Measurements from ENCODE around the gene ALKBH3. TPM values are rescaled to one million over a fixed set of nuclear protein-coding genes. Genes with fewer than 3 reads are reported as not detected.

Gene ALKBH3
- total RNA-seq, 1 donor from 2014 or later: 27.3 TPM

DNA sequence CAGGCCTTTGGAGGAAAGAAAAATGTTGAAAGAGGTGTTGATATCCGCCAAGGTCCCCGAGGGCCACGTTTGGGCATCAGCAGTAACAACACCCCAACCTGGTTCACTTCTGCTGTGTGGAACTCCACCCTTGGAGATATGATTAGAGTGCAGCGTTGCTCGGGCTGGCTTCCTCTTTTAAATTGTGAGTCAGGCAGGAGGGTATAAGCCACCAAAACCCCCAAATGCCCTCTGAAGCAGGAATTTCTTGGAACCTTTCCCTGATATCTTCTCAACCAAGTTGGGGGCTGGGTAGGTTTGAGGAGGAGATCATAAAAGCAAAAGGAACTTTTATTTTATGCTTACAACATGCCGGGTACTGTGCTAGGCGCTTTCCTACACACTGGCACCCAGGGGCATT lies 55.4 kb downstream of the ALKBH3 start:
- no peak for TF ChIP-seq CTCF (conservative IDR thresholded peaks at IDR 0.05; ENCODE audit: low read depth, low read length)
- no peak for DNase-seq (ENCODE audit: low read depth)
- no peak overlapping the region for H3K4me3 ChIP-seq (ENCODE audit: low read depth, low read length)

DNA sequence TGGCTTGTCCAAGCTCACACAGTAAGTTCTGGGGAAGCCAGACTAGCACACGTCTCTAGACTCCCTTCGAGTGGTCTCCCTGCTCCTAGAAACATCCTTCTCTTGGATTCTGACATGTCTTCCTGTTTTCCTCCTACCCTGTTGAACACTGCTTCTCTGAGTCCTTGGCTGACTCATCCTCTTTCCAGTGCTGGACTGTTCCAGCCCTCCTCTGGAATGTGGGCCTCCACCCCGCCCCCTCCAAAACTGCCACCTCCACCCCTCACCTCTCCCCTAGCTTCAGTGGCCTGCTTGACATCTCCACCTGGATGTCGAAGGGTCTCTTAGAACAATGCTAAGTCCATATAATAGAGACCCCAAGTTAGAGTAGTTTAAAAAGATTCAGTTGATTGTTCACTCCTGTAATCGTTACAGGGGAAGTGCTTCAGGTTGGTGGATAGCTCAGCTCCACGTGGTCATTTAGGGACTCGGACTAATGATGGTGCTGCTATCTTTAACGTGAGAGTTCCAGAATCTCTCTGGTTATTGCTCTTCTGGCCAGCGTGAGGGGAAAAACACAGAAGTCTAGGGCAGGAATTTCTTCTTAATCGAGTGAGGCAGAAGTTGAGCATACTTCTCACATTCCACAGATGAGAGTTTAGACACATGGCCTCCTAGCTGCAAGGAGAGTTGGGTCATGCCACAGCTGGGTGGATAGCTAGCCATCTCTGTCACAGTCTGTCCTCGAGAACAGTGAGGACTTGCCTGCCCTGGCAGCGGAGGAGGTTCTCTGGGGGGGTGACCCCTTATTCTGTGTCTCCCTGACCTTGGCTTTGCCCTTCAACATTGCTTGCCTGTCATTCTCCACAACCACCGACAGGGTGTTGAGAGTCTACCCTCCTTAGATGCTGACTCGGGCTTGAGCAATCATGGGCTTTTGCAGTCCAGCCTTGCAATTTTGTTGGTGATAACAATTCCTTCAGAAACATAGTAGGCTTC lies 57.1 kb downstream of the ALKBH3 start:
- TF ChIP-seq CTCF (conservative IDR thresholded peaks at IDR 0.05; ENCODE audit: low read depth, low read length): peak; percentile 37
- peak; percentile 39 for DNase-seq (ENCODE audit: low read depth)
- no peak overlapping the region for H3K4me3 ChIP-seq (ENCODE audit: low read depth, low read length)

DNA sequence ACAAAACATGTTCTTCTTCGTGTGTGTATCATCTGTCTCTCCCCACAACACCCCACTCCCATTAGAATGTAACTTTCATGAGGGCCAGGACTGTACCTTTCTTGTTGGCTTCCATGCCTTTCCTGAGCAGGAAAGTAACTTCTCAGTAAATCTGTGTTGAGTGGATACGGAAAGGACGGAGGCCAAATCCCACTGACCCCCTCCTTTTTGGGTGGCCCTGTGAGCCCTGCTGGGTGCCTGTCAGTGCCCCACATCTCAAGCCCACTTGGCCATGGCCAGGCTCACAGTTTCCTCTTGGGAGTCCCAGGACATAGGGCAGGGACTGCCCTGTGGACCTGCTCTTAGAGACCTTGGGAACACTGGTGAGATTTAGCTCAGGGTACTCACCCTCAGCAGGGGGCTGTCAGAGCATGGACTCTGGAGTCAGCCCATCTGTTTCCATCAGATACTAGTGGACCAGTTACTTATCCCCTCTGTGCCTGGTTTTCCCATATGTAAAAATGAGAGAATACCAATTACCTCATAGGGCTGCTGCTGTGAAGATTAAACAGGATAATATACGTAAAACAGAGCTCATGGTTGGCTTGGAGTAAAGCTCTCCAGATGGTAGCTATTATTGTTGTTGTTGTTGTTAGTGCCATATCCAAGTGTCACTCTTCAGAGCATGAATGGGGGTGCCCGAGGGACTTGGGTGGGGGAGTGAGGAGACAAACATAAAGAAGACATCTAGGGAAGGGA lies 60.8 kb downstream of the ALKBH3 start:
- H3K4me3 ChIP-seq (ENCODE audit: low read depth, low read length): peak overlapping the region; percentile 45
- no peak for DNase-seq (ENCODE audit: low read depth)
- no peak for TF ChIP-seq CTCF (conservative IDR thresholded peaks at IDR 0.05; ENCODE audit: low read depth, low read length)

- no peak for DNase-seq (ENCODE audit: low read depth)
- peak overlapping the region; percentile 53 for H3K4me3 ChIP-seq (ENCODE audit: low read depth, low read length)
- no peak for TF ChIP-seq CTCF (conservative IDR thresholded peaks at IDR 0.05; ENCODE audit: low read depth, low read length)
Measured at GRCh38 chr11:43942662-43943371, 62.2 kb downstream of the ALKBH3 start.

DNA sequence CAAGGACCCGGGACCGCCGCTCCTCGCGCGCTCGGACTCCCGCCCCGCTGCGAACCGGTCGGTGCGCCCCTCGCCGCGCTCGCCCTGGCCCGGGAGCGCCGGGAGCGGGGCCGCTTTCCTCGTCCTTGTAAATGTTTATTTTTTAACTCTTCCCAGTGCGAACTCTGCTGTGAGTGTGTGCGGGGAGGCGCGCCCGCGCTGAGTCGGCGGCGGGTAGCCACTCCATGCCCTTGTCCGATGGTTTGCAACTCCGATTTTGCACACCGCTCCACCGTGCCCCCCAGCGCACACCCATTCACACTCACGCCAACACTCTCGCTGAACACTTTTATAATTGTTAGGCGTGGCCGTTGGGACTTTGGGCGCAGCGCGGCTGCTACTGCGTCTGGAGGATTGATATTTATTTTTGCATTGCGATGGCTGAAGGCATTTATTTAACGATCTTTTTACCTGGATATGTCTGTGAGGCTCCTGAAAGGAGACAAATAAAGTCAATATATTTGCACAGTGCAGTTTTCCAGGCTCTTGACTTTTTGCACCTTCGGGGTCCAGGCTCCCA lies 62.8 kb downstream of the ALKBH3 start:
- no peak for DNase-seq (ENCODE audit: low read depth)
- peak overlapping the region; percentile 53 for H3K4me3 ChIP-seq (ENCODE audit: low read depth, low read length)
- TF ChIP-seq CTCF (conservative IDR thresholded peaks at IDR 0.05; ENCODE audit: low read depth, low read length): no peak

- no peak for TF ChIP-seq CTCF (conservative IDR thresholded peaks at IDR 0.05; ENCODE audit: low read depth, low read length)
- no peak for DNase-seq (ENCODE audit: low read depth)
- peak overlapping the region; percentile 53 for H3K4me3 ChIP-seq (ENCODE audit: low read depth, low read length)
Measured at GRCh38 chr11:43943931-43944751, 63.5 kb downstream of the ALKBH3 start.

Measured in epithelial cell of proximal tubule (primary cell).